Caco-2 (cell line): Measurements from ENCODE around the gene CPT1B. TPM values are rescaled to one million over a fixed set of nuclear protein-coding genes. Genes with fewer than 3 reads are reported as not detected.
A peak's percentile ranks its signal among the peaks of the same experiment; 100 is the strongest.

Source experiments
- BruUV-seq: library from RNA; stranded (reverse); fragments of 400-500 nt; replicated peaks from 2 replicates; lab custom pipeline; 2021; lab: Mats Ljungman, UMichigan
- CTCF ChIA-PET: fragments of 300-600 bp; sonication (Branson Sonifier 250); formaldehyde crosslinking; loops from one replicate; lab custom pipeline; 2022; ENCODE audit warnings: antibody characterized with exemption; lab: Charles Lee
- POLR2A ChIA-PET: fragments of 300-600 bp; sonication (Branson Sonifier 250); formaldehyde crosslinking; loops from one replicate; lab custom pipeline; 2022; ENCODE audit warnings: antibody characterized with exemption; lab: Charles Lee
- DNase-seq, 2 experiments: peaks; one replicate each; pipeline versions ENCODE4 v3.0.0 to v3.0.0-alpha.2; 2020 to 2022
- H3K27me3 ChIP-seq: replicated peaks from 2 replicates; pipeline ENCODE4 v1.6.0; 2011; ENCODE audit warnings: low read length; ENCODE audit not compliant: control insufficient read depth, insufficient read depth
- H3K36me3 ChIP-seq: 2 replicates; pipeline ENCODE4 v1.5.1; 2011; ENCODE audit warnings: low read length; ENCODE audit not compliant: control insufficient read depth, insufficient read depth
- H3K4me1 ChIP-seq: fragments of 250-450 bp; sonication (Bioruptor Pico); 2 replicates; pipeline ENCODE4 v1.5.1; 2020; ENCODE audit warnings: mild to moderate bottlenecking
- H3K4me3 ChIP-seq: 2 replicates; pipeline ENCODE4 v1.5.1; 2011; ENCODE audit warnings: low read depth, mild to moderate bottlenecking, control low read depth, low read length
- H3K9me3 ChIP-seq: fragments of 250-450 bp; sonication (Bioruptor Pico); 2 replicates; pipeline ENCODE4 v1.5.1; 2020; ENCODE audit warnings: mild to moderate bottlenecking, moderate library complexity
- H3K27ac Mint-ChIP-seq: one replicate; pipeline ENCODE4 v1.8.0; 2022; ENCODE audit warnings: mixed read lengths; ENCODE audit not compliant: unreplicated experiment
- H3K27me3 Mint-ChIP-seq: one replicate; pipeline ENCODE4 v1.8.0; 2022; ENCODE audit warnings: mixed read lengths; ENCODE audit not compliant: insufficient read depth, unreplicated experiment
- H3K36me3 Mint-ChIP-seq: one replicate; pipeline ENCODE4 v1.8.0; 2022; ENCODE audit warnings: mild to moderate bottlenecking, mixed read lengths; ENCODE audit not compliant: insufficient read depth, unreplicated experiment
- H3K4me1 Mint-ChIP-seq: one replicate; pipeline ENCODE4 v1.8.0; 2022; ENCODE audit warnings: low read depth, mixed read lengths; ENCODE audit not compliant: unreplicated experiment
- H3K4me3 Mint-ChIP-seq: one replicate; pipeline ENCODE4 v1.8.0; 2022; ENCODE audit warnings: mild to moderate bottlenecking, moderate library complexity, mixed read lengths; ENCODE audit not compliant: unreplicated experiment
- H3K9me3 Mint-ChIP-seq: one replicate; pipeline ENCODE4 v1.8.0; 2022; ENCODE audit warnings: mixed read lengths; ENCODE audit not compliant: unreplicated experiment
- CTCF ChIP-seq, 2 experiments: fragments of 200-600 bp in 1 of 2; IDR thresholded peaks; 1 replicate in 1 of 2; 2 replicates in 1 of 2; pipeline versions ENCODE4 v1.5.1 to v1.8.0; 2011 to 2022; ENCODE audit warnings: antibody characterized with exemption in 1 of 2, control low read depth in 1 of 2, inconsistent platforms in 1 of 2, low read depth in 1 of 2, low read length in 1 of 2, mild to moderate bottlenecking in 1 of 2, moderate library complexity in 1 of 2; ENCODE audit not compliant: insufficient read depth in 1 of 2, severe bottlenecking in 1 of 2, unreplicated experiment in 1 of 2
- intact Hi-C: fragments of 100-400 bp; cut with micrococcal nuclease; formaldehyde crosslinking; loops from one replicate; pipeline ENCODE4 v1.10.0; 2022; ENCODE audit not compliant: unreplicated experiment
- total RNA-seq: library from RNA; stranded (reverse); gene quantifications from 2 replicates; pipeline ENCODE4 v1.2.3, GENCODE V29; 2022

CPT1B gene
- total RNA-seq, 1 experiment from 2014 or later = 19.8 TPM

GRCh38 chr22:50530580-50530876, 47.7 kb downstream of the CPT1B start:
- intact Hi-C loops = loop anchor here (5.0 kb wide), 1 partner anchor 92 kb away; no protein-coding TSS in a partner anchor
- peaks cover 45% of the 10 kb centered on the region for H3K36me3 Mint-ChIP-seq
- POLR2A ChIA-PET = no interaction called here

GRCh38 chr22:50529897-50530579, 48.2 kb downstream of the CPT1B start, which contains the start of gene TYMP:
Gene TYMP (minus strand): TSS chr22:50530012. CDS start chr22:50529709, 303 bp downstream.
- no peaks in the 10 kb centered on the region for H3K9me3 ChIP-seq
- H3K27ac Mint-ChIP-seq = peak within 1 kb of the TSS; percentile 86
- BruUV-seq = no TSS peak
- POLR2A ChIA-PET = no interaction called here
- no peaks in the 10 kb centered on the region for H3K9me3 Mint-ChIP-seq
- peak; percentile 69 to 82 for DNase-seq
- no peak for TF ChIP-seq CTCF (IDR thresholded peaks at IDR 0.05; ENCODE audit: insufficient read depth in 1 of 2, low read depth in 1 of 2, low read length in 1 of 2, severe bottlenecking in 1 of 2, unreplicated experiment in 1 of 2)
- peaks cover 50% of the 10 kb centered on the region for H3K36me3 Mint-ChIP-seq
- CTCF ChIA-PET = no interaction called here
- intact Hi-C loops = loop anchor here (5.0 kb wide), 2 partner anchors 52 to 92 kb away; partner anchors contain the start of gene CHKB
- H3K36me3 ChIP-seq = no peaks in the 10 kb centered on the region
- peaks cover 31% of the 10 kb centered on the region for H3K4me1 Mint-ChIP-seq
- H3K4me1 ChIP-seq = peaks cover 37% of the 10 kb centered on the region
- H3K27me3 Mint-ChIP-seq = no peaks in the 10 kb centered on the region
- H3K27me3 ChIP-seq = no peaks in the 10 kb centered on the region
- H3K4me3 Mint-ChIP-seq = peak within 1 kb of the TSS; percentile 81
- peak within 1 kb of the TSS; percentile 68 for H3K4me3 ChIP-seq

More at GRCh38 chr22:50530580-50530876, 47.7 kb downstream of the CPT1B start:
- H3K4me3 ChIP-seq = peak overlapping the region; percentile 68
- Mint-ChIP-seq H3K4me1 (peaks cover 31% of the 10 kb centered on the region), H3K27ac (peak overlapping the region; percentile 86), H3K4me3 (peak overlapping the region; percentile 81), H3K27me3 (no peaks in the 10 kb centered on the region), H3K9me3 (no peaks in the 10 kb centered on the region)
- CTCF ChIA-PET = no interaction called here
- TF ChIP-seq CTCF (IDR thresholded peaks at IDR 0.05; ENCODE audit: insufficient read depth in 1 of 2, low read depth in 1 of 2, low read length in 1 of 2, severe bottlenecking in 1 of 2, unreplicated experiment in 1 of 2) = no peak
- no peaks in the 10 kb centered on the region for H3K36me3 ChIP-seq
- DNase-seq = no peak
- H3K27me3 ChIP-seq = no peaks in the 10 kb centered on the region
- BruUV-seq = no TSS peak
- H3K9me3 ChIP-seq = no peaks in the 10 kb centered on the region
- H3K4me1 ChIP-seq = peaks cover 37% of the 10 kb centered on the region

GRCh38 chr22:50529416-50529896, 48.8 kb downstream of the CPT1B start:
- Mint-ChIP-seq H3K9me3 (no peaks in the 10 kb centered on the region), H3K4me3 (no peak overlapping the region), H3K27me3 (no peaks in the 10 kb centered on the region), H3K27ac (no peak overlapping the region), H3K4me1 (peaks cover 32% of the 10 kb centered on the region), H3K36me3 (peaks cover 56% of the 10 kb centered on the region)
- intact Hi-C loops = loop anchor here (5.0 kb wide), 1 partner anchor 53 kb away; the partner anchor contains the start of gene CHKB
- no peaks in the 10 kb centered on the region for H3K9me3 ChIP-seq
- DNase-seq = peak in 1 of 2 experiments; percentile 34
- H3K36me3 ChIP-seq = no peaks in the 10 kb centered on the region
- no peak for TF ChIP-seq CTCF (IDR thresholded peaks at IDR 0.05; ENCODE audit: insufficient read depth in 1 of 2, low read depth in 1 of 2, low read length in 1 of 2, severe bottlenecking in 1 of 2, unreplicated experiment in 1 of 2)
- CTCF ChIA-PET = interaction anchor here (0.6 kb wide), 1 partner anchor 91 kb away, joined by 6 read pairs; no protein-coding TSS in a partner anchor
- POLR2A ChIA-PET = no interaction called here
- BruUV-seq = no TSS peak
- H3K4me3 ChIP-seq = no peak overlapping the region
- H3K4me1 ChIP-seq = peaks cover 35% of the 10 kb centered on the region
- no peaks in the 10 kb centered on the region for H3K27me3 ChIP-seq
